K562 (cell line): Measurements from ENCODE around the gene UCHL5. TPM values are rescaled to one million over a fixed set of nuclear protein-coding genes. Genes with fewer than 3 reads are reported as not detected.

Source experiments
- ATAC-seq: fragments of 200-7000 bp; cut with Tn5 transposase; 3 replicates; pipeline ENCODE4 v1.9.1; 2020; ENCODE audit warnings: moderate library complexity
- BruUV-seq: library from RNA; stranded (reverse); fragments of 400-500 nt; replicated peaks from 2 replicates; lab custom pipeline; 2021; lab: Mats Ljungman, UMichigan
- CTCF ChIA-PET: fragments of 300-600 bp; formaldehyde crosslinking; extraction: SDS; loops from one replicate; lab custom pipeline; 2021; ENCODE audit warnings: low intra/inter-chr PET ratio; lab: Yijun Ruan, JAX
- POLR2A ChIA-PET: fragments of 300-600, 350-650 bp; sonication (Branson Sonifier 250); formaldehyde crosslinking; extraction: SDS; loops from one replicate; lab custom pipeline; 2021; ENCODE audit warnings: antibody characterized with exemption, inconsistent platforms; lab: Yijun Ruan, JAX
- DNase-seq, 4 experiments: peaks; one replicate each; pipeline versions ENCODE4 v3.0.0 to v3.0.0-alpha.2; 2011 to 2018; ENCODE audit warnings: low spot score in 3 of 4, mixed read lengths in 3 of 4; ENCODE audit errors: extremely low read depth in 1 of 4
- FAIRE-seq: peaks from 2 replicates; lab custom pipeline; 2011; peaks lifted over from hg19 to GRCh38; lab: Jason Lieb, UNC
- H2AFZ ChIP-seq: 2 replicates; pipeline ENCODE4 v1.6.0; 2011; ENCODE audit warnings: low read depth, low read length, control low read depth, inconsistent platforms
- H3K27ac ChIP-seq: fragments of 200-600 bp; 3 replicates; pipeline ENCODE4 v1.8.0; 2011; ENCODE audit warnings: low read depth, mild to moderate bottlenecking, control low read depth, inconsistent platforms, low read length, moderate library complexity, mixed read lengths; ENCODE audit errors: extremely low read depth
- H3K27me3 ChIP-seq, 2 experiments: fragments of 300-600 bp in 1 of 2; 2 replicates in 1 of 2; 3 replicates in 1 of 2; pipeline versions ENCODE4 v1.6.0 to v1.8.0; 2011; ENCODE audit warnings: inconsistent platforms in 2 of 2, low read length in 2 of 2, mild to moderate bottlenecking in 1 of 2, mixed read lengths in 1 of 2, moderate library complexity in 1 of 2; ENCODE audit not compliant: control insufficient read depth in 2 of 2, insufficient read depth in 2 of 2
- H3K36me3 ChIP-seq: fragments of 300-600 bp; 3 replicates; pipeline ENCODE4 v1.8.0; 2011; ENCODE audit warnings: mild to moderate bottlenecking, low read length, inconsistent platforms; ENCODE audit not compliant: control insufficient read depth, insufficient read depth
- H3K4me1 ChIP-seq, 2 experiments: fragments of 200-600 bp in 1 of 2; replicated peaks in 1 of 2; 2 replicates in 1 of 2; 3 replicates in 1 of 2; pipeline versions ENCODE4 v1.5.1 to v1.8.0; 2011; ENCODE audit warnings: inconsistent platforms in 2 of 2, low read length in 2 of 2, mild to moderate bottlenecking in 1 of 2, mixed read lengths in 1 of 2, moderate library complexity in 1 of 2; ENCODE audit not compliant: control insufficient read depth in 2 of 2, insufficient read depth in 2 of 2
- H3K4me2 ChIP-seq: 2 replicates; pipeline ENCODE4 v1.6.1; 2011; ENCODE audit warnings: low read length, control low read depth, inconsistent platforms, mixed read lengths; ENCODE audit not compliant: insufficient read depth
- H3K4me3 ChIP-seq: fragments of 200-600 bp; sonication (generic), shearing (Covaris generic); 2 replicates; pipeline ENCODE4 v1.5.1; 2016; ENCODE audit warnings: control low read depth, inconsistent platforms
- H3K79me2 ChIP-seq: fragments of 200-600 bp; 3 replicates; pipeline ENCODE4 v1.8.0; 2011; ENCODE audit warnings: low read length, inconsistent platforms; ENCODE audit not compliant: control insufficient read depth, insufficient read depth
- H3K9ac ChIP-seq, 2 experiments: 2 replicates each; pipeline versions ENCODE4 v1.6.0 to v1.6.1; 2011; ENCODE audit warnings: low read depth in 2 of 2, low read length in 2 of 2, control low read depth in 1 of 2, inconsistent platforms in 1 of 2, mild to moderate bottlenecking in 1 of 2, mixed read lengths in 1 of 2; ENCODE audit not compliant: insufficient read depth in 1 of 2
- H3K9me1 ChIP-seq: one replicate; pipeline ENCODE4 v1.6.0; 2011; ENCODE audit warnings: inconsistent platforms, mild to moderate bottlenecking, low read length, moderate library complexity; ENCODE audit not compliant: control insufficient read depth, insufficient read depth
- H3K9me3 ChIP-seq: replicated peaks from 2 replicates; pipeline ENCODE4 v1.5.1; 2011; ENCODE audit warnings: low read depth, low read length, inconsistent platforms; ENCODE audit not compliant: control insufficient read depth, insufficient read depth
- H4K20me1 ChIP-seq: replicated peaks from 2 replicates; pipeline ENCODE4 v1.6.1; 2011; ENCODE audit warnings: low read length, inconsistent platforms, mixed read lengths; ENCODE audit not compliant: control insufficient read depth, insufficient read depth
- CBFA2T3 ChIP-seq: fragments of 450-650 bp; IDR thresholded peaks from 2 replicates; pipeline ENCODE4 v1.6.1; 2017
- FOXK2 ChIP-seq, 2 experiments: fragments of 450-650 bp; IDR thresholded peaks in 1 of 2; conservative IDR thresholded peaks in 1 of 2; 2 replicates each; pipeline ENCODE4 v1.6.1; 2016; ENCODE audit warnings: low read depth in 2 of 2, mild to moderate bottlenecking in 1 of 2
- HLTF ChIP-seq: fragments of 450-650 bp; IDR thresholded peaks from 2 replicates; pipeline ENCODE4 v1.6.1; 2016
- L3MBTL2 ChIP-seq: fragments of 450-650 bp; IDR thresholded peaks from 2 replicates; pipeline ENCODE4 v1.6.1; 2016; ENCODE audit warnings: mild to moderate bottlenecking, moderate library complexity
- RBBP5 ChIP-seq: fragments of 200-600 bp; sonication (generic); IDR thresholded peaks from 2 replicates; pipeline ENCODE4 v1.6.1; 2012; ENCODE audit warnings: borderline replicate concordance, mild to moderate bottlenecking, low read length, control low read depth, inconsistent platforms; ENCODE audit not compliant: insufficient read depth, poor library complexity, severe bottlenecking
- ZNF584 ChIP-seq: fragments of 200-800 bp; sonication (Bioruptor generic); IDR thresholded peaks from 2 replicates; pipeline ENCODE4 v1.6.1; 2016; ENCODE audit warnings: low read depth, mild to moderate bottlenecking, missing genetic modification characterization, missing compliant biosample characterization
- WGBS: fragments of 100-300 bp; shearing (Covaris generic); methylation state at CpG from one replicate; pipeline ENCODE4 v1.1.6; 2016; ENCODE audit warnings: low coverage, mixed read lengths; ENCODE audit not compliant: insufficient coverage; ENCODE audit errors: missing lambda C conversion rate; 5-methylcytosine and 5-hydroxymethylcytosine counted together
- in situ Hi-C: fragments of 300-500 bp; cut with MboI; formaldehyde crosslinking; loops from 4 replicates; pipeline ENCODE4 v1.15.0; 2018; ENCODE audit warnings: inconsistent platforms, mixed read lengths
- intact Hi-C: fragments of 100-400 bp; cut with micrococcal nuclease; formaldehyde crosslinking; loops from 2 replicates; pipeline ENCODE4 v1.14.2; 2022
- polyA plus RNA-seq, 8 experiments: library from polyadenylated mRNA; depleted of rRNA in 4 of 8; stranded (reverse) in 5 of 8; unstranded in 3 of 8; fragments of >200 nt; fragmentation: Nextera tagmentation in 2 of 8; fragmentation: Illumina TruSeq in 1 of 8; extraction: Ambion mirVana in 2 of 8; extraction: Trizol in 1 of 8; gene quantifications; 2 replicates each; pipeline versions ENCODE4 v1.2.1 to v1.2.3, GENCODE V29; 2011 to 2014; ENCODE audit warnings: inconsistent platforms in 1 of 8, missing spikeins in 1 of 8
- total RNA-seq, 7 experiments: library from RNA; depleted of rRNA in 6 of 7; stranded (reverse); fragments of >200 nt in 6 of 7; fragmentation: Illumina TruSeq in 2 of 7; extraction: Trizol in 2 of 7; gene quantifications; 2 replicates each; pipeline versions ENCODE4 v1.2.1 to v1.2.3, GENCODE V29; 2011 to 2021; ENCODE audit warnings: low replicate concordance in 1 of 7

UCHL5 gene
- total and polyA plus RNA-seq, 9 of the 15 experiments (the other 6 are each of a cell fraction or from before 2014, with no cell fraction given): 61.0 to 206 (median 122) TPM

DNA sequence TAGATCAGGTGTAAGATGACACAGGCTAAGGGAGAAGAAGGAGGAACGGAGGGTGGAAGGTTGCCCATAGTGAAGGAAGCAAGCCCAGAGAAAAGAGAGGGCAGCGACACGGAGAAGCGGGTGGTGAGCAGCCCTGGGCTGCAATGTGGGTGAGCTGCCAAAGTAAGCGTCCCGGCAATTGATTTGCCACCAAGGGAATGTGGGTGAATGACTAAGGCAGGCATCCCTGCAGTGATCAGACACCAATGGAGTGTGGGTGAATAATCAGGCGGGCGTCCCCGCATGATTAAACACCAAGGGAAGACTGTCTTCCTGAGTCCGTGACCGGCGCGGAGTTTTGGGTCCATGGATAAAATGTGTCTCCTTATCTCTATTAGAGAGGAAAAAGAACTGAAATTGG is 79.6 kb downstream of the UCHL5 start (continued):
- TF ChIP-seq ZNF584 (CRISPR knock-in tag): no peak

DNA sequence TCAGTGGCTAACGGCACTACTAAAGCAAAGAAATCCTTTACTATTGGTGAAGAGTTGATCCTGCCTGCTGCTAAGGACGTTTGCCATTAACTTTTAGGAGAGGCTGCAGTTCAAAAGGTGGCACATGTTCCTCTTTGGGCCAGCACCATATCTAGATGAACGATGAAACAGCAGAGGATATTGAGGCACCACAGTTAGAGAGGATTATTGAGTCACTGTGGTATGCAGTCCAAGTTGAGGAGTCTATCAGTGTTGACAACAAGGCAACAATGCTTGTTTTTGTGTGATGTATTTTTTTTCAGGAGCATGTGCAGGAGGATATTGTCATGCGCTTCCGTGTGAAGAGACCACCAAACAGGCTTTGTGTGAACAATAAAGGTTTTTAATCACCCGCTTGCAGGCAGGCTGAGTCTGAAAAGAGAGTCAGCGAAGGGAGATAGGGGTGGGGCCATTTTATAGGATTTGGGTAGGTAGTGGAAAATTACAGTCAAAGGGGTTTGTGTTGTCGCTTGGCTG is 80.9 kb downstream of the UCHL5 start:
- WGBS: 45% methylated on average over 8 of the region's 8 CpGs
- peak overlapping the region; percentile 14; the same call in 1 of the 2 replicates for H3K4me2 ChIP-seq
- peak in 1 of 4 experiments; percentile 25 for DNase-seq
- TF ChIP-seq FOXK2 (conservative IDR thresholded peaks at IDR 0.05 in 1 of 2, IDR thresholded peaks at IDR 0.05 in 1 of 2; ENCODE audit: low read depth in 2 of 2) (peak in 1 of 2 experiments; percentile 20; a peak in 1 of 4 replicates), HLTF (no peak), RBBP5 (peak; percentile 0), CBFA2T3 (peak; percentile 29), L3MBTL2 (no peak)
- no peak overlapping the region; the same call in 2 of the 3 replicates for H3K27ac ChIP-seq
- H4K20me1 ChIP-seq: no peaks in the 10 kb centered on the region
- peak; percentile 47 for ATAC-seq
- H3K4me3 ChIP-seq: no peak overlapping the region
- no peaks in the 10 kb centered on the region for H3K36me3 ChIP-seq
- BruUV-seq: no TSS peak
- H3K4me1 ChIP-seq: peaks cover 0 to 19% of the 10 kb centered on the region in 2 experiments; a peak in 3 of 5 replicates
- ChIA-PET POLR2A (interaction anchor here (0.7 to 2.4 kb wide), 2 partner anchors 8 to 1415 kb away, joined by 4 to 20 read pairs; no protein-coding TSS in a partner anchor), CTCF (no interaction called here)
- H3K9ac ChIP-seq: no peak overlapping the region
- no peaks in the 10 kb centered on the region for H3K9me3 ChIP-seq
- no peaks in the 10 kb centered on the region; a peak in 1 of 5 replicates for H3K27me3 ChIP-seq
- intact Hi-C loops (no loop called here), in situ Hi-C loops (no loop called here)
- no peak overlapping the region for H2AFZ ChIP-seq
- no peaks in the 10 kb centered on the region for H3K79me2 ChIP-seq
- no peaks in the 10 kb centered on the region for H3K9me1 ChIP-seq
- no peak for FAIRE-seq
